ENCODE data around the gene NACA2.
"Not testable (repeated sequence)": the region's sequence is repeated elsewhere in the genome, so short reads cannot be mapped to it uniquely, and the experiment has no call there.

The NACA2 gene

GRCh38 chr17:61572547-61572946 lies 18.5 kb downstream of the NACA2 start:
- H3K4me1 ChIP-seq (ENCODE audit: control insufficient read depth, insufficient read depth, low read length); H3K36me3 ChIP-seq (ENCODE audit: control insufficient read depth, insufficient read depth, low read length); H3K27me3 ChIP-seq (ENCODE audit: control insufficient read depth, insufficient read depth, low read length); H3K9me3 ChIP-seq (ENCODE audit: control insufficient read depth, low read length); H3K4me3 ChIP-seq (ENCODE audit: low read length); H3K9ac ChIP-seq (ENCODE audit: low read length): not testable (repeated sequence)

- no peaks in the 10 kb centered on the region for H3K9me3 ChIP-seq (ENCODE audit: control insufficient read depth, low read length)
- no peaks in the 10 kb centered on the region for H3K27me3 ChIP-seq (ENCODE audit: control insufficient read depth, insufficient read depth, low read length)
- H3K4me3 ChIP-seq (ENCODE audit: low read length): no peak overlapping the region
- H3K4me1 ChIP-seq (ENCODE audit: control insufficient read depth, insufficient read depth, low read length): peaks cover 6% of the 10 kb centered on the region
- no peak overlapping the region for H3K9ac ChIP-seq (ENCODE audit: low read length)
- H3K36me3 ChIP-seq (ENCODE audit: control insufficient read depth, insufficient read depth, low read length): no peaks in the 10 kb centered on the region
These were observed 19.4 kb downstream of the NACA2 start for GRCh38 chr17:61571624-61572023.

DNA sequence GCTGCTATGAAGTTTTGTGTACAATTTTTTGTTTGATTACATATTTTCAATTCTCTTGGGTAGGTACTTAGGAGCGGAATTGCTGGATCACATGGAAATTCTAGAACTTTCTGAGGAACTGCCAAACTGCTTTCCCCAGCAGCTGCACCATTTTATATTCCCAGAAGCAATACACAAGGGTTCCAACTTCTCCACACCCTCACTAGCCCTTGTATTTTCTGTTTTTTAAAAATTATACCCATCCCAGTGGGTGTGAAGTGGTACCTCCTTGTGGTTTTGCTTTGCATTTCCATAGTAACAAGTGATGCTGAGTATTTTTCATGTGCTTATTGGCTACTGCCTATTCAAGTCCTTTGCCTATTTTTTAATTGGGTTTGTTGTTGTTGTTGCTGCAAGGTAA lies 20.9 kb downstream of the NACA2 start:
- Histone ChIP-seq H3K9me3 (ENCODE audit: control insufficient read depth, low read length) (no peaks in the 10 kb centered on the region), H3K36me3 (ENCODE audit: control insufficient read depth, insufficient read depth, low read length) (no peaks in the 10 kb centered on the region), H3K27me3 (ENCODE audit: control insufficient read depth, insufficient read depth, low read length) (no peaks in the 10 kb centered on the region), H3K9ac (ENCODE audit: low read length) (no peak overlapping the region), H3K4me1 (ENCODE audit: control insufficient read depth, insufficient read depth, low read length) (peaks cover 6% of the 10 kb centered on the region), H3K4me3 (ENCODE audit: low read length) (no peak overlapping the region)

DNA sequence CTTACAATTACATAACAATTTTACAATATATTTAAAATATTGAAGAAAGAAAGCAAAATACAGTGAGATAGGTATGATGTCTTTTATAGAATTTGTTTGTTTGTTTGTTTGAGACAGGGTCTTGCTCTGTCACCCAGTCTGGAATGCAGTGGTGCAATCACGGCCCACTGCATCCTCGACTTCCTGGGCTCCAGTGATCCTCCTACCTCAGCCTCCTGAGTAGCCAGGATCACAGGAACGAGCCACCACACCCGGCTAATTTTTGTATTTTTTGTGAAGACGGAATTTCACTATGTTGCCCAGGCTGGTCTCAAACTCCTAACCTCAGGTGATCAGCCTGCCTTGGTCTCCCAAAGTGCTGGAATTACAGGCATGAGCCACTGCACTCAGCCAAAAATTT lies 21.5 kb downstream of the NACA2 start:
- not testable (repeated sequence) for H3K4me3 ChIP-seq (ENCODE audit: low read length); H3K4me1 ChIP-seq (ENCODE audit: control insufficient read depth, insufficient read depth, low read length); H3K9me3 ChIP-seq (ENCODE audit: control insufficient read depth, low read length); H3K9ac ChIP-seq (ENCODE audit: low read length); H3K36me3 ChIP-seq (ENCODE audit: control insufficient read depth, insufficient read depth, low read length); H3K27me3 ChIP-seq (ENCODE audit: control insufficient read depth, insufficient read depth, low read length)

DNA sequence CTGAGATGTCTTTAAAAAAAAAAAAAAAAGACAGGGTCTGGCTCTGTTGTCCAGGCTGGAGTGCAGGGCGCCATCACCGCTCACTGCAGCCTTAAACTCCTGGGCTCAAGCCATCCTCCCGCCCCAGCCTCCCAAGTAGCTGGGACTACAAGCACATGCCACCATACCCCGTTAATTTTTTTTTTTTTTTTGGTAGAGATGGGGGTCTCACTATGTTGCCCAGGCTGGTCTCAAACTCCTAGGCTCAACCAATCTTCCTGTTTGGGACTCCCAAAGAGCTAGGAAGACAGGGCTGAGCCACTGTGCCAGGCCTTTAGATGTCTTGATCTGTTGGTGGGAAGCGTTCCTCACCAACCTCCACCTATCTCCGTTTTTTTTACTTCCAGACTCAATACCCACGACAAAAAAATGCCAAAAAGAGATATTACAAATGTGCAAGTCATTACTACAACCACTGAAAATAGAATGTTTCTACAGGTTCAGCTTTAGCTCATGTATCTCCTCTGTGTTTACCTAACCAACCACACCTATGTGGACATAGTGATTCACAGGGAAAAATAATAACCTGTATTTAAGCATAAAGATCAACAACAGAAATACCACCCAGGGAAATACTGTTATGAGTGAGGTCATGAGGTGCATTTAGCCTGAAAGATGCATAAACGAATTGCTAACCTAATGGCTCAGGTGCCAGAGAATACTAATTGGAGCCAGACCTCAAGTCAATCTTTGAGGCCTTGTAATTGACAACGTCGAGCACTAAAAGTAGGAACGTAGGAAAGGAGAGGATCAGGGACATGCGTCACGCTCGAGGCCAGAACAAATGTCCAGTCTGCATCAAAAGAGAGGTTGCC lies 22.6 kb downstream of the NACA2 start:
- no peak overlapping the region for H3K4me3 ChIP-seq (ENCODE audit: low read length)
- H3K27me3 ChIP-seq (ENCODE audit: control insufficient read depth, insufficient read depth, low read length): no peaks in the 10 kb centered on the region
- H3K4me1 ChIP-seq (ENCODE audit: control insufficient read depth, insufficient read depth, low read length): peaks cover 6% of the 10 kb centered on the region
- H3K9me3 ChIP-seq (ENCODE audit: control insufficient read depth, low read length): no peaks in the 10 kb centered on the region
- no peaks in the 10 kb centered on the region for H3K36me3 ChIP-seq (ENCODE audit: control insufficient read depth, insufficient read depth, low read length)
- no peak overlapping the region for H3K9ac ChIP-seq (ENCODE audit: low read length)

- Histone ChIP-seq H3K36me3 (ENCODE audit: control insufficient read depth, insufficient read depth, low read length) (no peaks in the 10 kb centered on the region), H3K9me3 (ENCODE audit: control insufficient read depth, low read length) (no peaks in the 10 kb centered on the region), H3K27me3 (ENCODE audit: control insufficient read depth, insufficient read depth, low read length) (no peaks in the 10 kb centered on the region), H3K4me3 (ENCODE audit: low read length) (no peak overlapping the region), H3K4me1 (ENCODE audit: control insufficient read depth, insufficient read depth, low read length) (peaks cover 6% of the 10 kb centered on the region), H3K9ac (ENCODE audit: low read length) (no peak overlapping the region)
These were observed 23.8 kb downstream of the NACA2 start for GRCh38 chr17:61567045-61567802.

- H3K9me3 ChIP-seq (ENCODE audit: control insufficient read depth, low read length); H3K27me3 ChIP-seq (ENCODE audit: control insufficient read depth, insufficient read depth, low read length); H3K9ac ChIP-seq (ENCODE audit: low read length); H3K4me3 ChIP-seq (ENCODE audit: low read length); H3K4me1 ChIP-seq (ENCODE audit: control insufficient read depth, insufficient read depth, low read length); H3K36me3 ChIP-seq (ENCODE audit: control insufficient read depth, insufficient read depth, low read length): not testable (repeated sequence)
These were observed 24.6 kb downstream of the NACA2 start for GRCh38 chr17:61566448-61566847.

DNA sequence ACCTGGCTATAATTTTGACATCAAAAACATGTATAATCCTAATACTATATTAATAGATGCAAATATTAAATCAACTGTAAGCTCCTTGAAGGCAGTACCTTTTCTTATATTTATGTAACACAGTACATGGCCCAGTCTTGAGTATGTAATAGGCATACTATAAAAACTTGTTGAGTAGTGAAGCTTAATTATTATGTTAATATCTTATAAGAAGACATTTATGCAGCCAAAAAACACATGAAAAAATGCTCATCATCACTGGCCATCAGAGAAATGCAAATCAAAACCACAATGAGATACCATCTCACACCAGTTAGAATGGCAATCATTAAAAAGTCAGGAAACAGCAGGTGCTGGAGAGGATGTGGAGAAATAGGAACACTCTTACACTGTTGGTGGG lies 25.2 kb downstream of the NACA2 start:
- H3K9me3 ChIP-seq (ENCODE audit: control insufficient read depth, low read length); H3K27me3 ChIP-seq (ENCODE audit: control insufficient read depth, insufficient read depth, low read length); H3K9ac ChIP-seq (ENCODE audit: low read length); H3K36me3 ChIP-seq (ENCODE audit: control insufficient read depth, insufficient read depth, low read length); H3K4me1 ChIP-seq (ENCODE audit: control insufficient read depth, insufficient read depth, low read length); H3K4me3 ChIP-seq (ENCODE audit: low read length): not testable (repeated sequence)

DNA sequence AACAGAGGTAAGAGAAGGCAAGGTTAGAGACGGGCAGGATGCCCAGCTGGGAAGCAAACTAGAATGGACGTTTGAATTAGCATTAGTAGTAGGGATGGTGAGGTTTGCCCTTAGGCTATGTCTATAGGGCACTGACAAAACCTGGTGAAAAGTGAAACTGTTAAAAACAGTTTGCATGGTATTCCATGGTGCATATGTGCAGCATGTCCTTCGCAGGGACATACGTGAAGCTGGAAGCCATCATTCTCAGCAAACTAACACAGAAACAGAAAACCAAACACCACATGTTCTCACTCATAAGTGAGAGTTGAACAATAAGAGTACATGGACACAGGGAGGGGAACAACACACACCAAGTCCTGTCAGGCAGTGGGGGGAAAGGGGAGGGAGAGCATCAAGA lies 25.8 kb downstream of the NACA2 start:
- Histone ChIP-seq H3K27me3 (ENCODE audit: control insufficient read depth, insufficient read depth, low read length) (no peaks in the 10 kb centered on the region), H3K4me3 (ENCODE audit: low read length) (no peak overlapping the region), H3K36me3 (ENCODE audit: control insufficient read depth, insufficient read depth, low read length) (no peaks in the 10 kb centered on the region), H3K4me1 (ENCODE audit: control insufficient read depth, insufficient read depth, low read length) (peaks cover 6% of the 10 kb centered on the region), H3K9me3 (ENCODE audit: control insufficient read depth, low read length) (no peaks in the 10 kb centered on the region), H3K9ac (ENCODE audit: low read length) (no peak overlapping the region)

DNA sequence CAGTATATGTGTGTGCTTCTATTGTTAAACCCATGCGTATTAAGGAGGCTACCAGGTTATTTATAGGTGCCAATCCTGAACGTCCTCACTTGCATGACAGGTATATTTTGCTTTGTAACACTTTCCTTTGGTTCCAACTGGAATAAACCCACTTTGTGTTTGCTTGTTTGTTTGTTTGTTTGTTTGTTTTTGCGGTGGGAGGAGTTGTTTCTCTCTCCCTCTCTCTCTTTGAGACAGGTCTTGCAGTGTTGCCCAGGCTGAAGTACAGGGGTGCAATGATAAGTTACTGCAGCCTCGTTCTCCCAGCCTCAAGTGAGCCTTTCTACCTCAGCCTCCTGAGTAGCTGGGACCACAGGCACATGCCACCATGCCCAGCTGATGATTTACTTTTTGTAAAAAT lies 28.7 kb downstream of the NACA2 start:
- Histone ChIP-seq H3K27me3 (ENCODE audit: control insufficient read depth, insufficient read depth, low read length) (no peaks in the 10 kb centered on the region), H3K9me3 (ENCODE audit: control insufficient read depth, low read length) (no peaks in the 10 kb centered on the region), H3K9ac (ENCODE audit: low read length) (no peak overlapping the region), H3K36me3 (ENCODE audit: control insufficient read depth, insufficient read depth, low read length) (no peaks in the 10 kb centered on the region), H3K4me1 (ENCODE audit: control insufficient read depth, insufficient read depth, low read length) (no peaks in the 10 kb centered on the region), H3K4me3 (ENCODE audit: low read length) (no peak overlapping the region)

DNA sequence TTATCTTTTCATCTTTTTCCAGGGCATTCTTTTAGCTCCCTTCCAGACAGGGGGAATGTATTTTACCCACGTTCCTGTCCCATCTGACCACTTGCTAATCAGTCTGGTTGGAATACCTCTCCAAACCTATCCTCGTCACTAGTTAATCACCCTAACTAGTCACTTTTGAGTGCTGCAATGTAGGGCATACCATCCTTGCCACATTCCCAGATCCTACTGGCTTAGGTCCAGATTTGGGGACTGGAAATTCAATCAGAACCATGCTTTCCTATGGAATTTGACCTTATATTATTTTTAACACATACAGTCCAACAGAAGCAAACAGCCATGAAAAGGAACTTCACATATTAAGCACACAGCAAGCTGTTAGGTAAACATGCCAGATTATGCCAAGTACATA lies 29.7 kb downstream of the NACA2 start:
- Histone ChIP-seq H3K36me3 (ENCODE audit: control insufficient read depth, insufficient read depth, low read length) (no peaks in the 10 kb centered on the region), H3K27me3 (ENCODE audit: control insufficient read depth, insufficient read depth, low read length) (no peaks in the 10 kb centered on the region), H3K9ac (ENCODE audit: low read length) (no peak overlapping the region), H3K4me1 (ENCODE audit: control insufficient read depth, insufficient read depth, low read length) (no peaks in the 10 kb centered on the region), H3K4me3 (ENCODE audit: low read length) (no peak overlapping the region), H3K9me3 (ENCODE audit: control insufficient read depth, low read length) (no peaks in the 10 kb centered on the region)

GRCh38 chr17:61560071-61560470 lies 30.9 kb downstream of the NACA2 start:
- H3K9me3 ChIP-seq (ENCODE audit: control insufficient read depth, low read length): no peaks in the 10 kb centered on the region
- no peak overlapping the region for H3K9ac ChIP-seq (ENCODE audit: low read length)
- no peak overlapping the region for H3K4me3 ChIP-seq (ENCODE audit: low read length)
- no peaks in the 10 kb centered on the region for H3K36me3 ChIP-seq (ENCODE audit: control insufficient read depth, insufficient read depth, low read length)
- no peaks in the 10 kb centered on the region for H3K4me1 ChIP-seq (ENCODE audit: control insufficient read depth, insufficient read depth, low read length)
- H3K27me3 ChIP-seq (ENCODE audit: control insufficient read depth, insufficient read depth, low read length): no peaks in the 10 kb centered on the region
